HG03432 (cell line): Measurements from ENCODE around the gene SRC.
A peak's percentile ranks its signal among the peaks of the same experiment; 100 is the strongest.

Experiments used
- ATAC-seq: cut with Tn5 transposase; IDR thresholded peaks from one replicate; pipeline ENCODE4 v1.9.1; 2021; ENCODE audit warnings: mild to moderate bottlenecking, moderate library complexity; ENCODE audit not compliant: unreplicated experiment

Gene SRC

GRCh38 chr20:37345339-37346235 lies at the start of gene SRC:
SRC (plus strand) TSS chr20:37346140; CDS start chr20:37384154, 38,014 bp downstream.
- peak; percentile 45 for ATAC-seq

DNA sequence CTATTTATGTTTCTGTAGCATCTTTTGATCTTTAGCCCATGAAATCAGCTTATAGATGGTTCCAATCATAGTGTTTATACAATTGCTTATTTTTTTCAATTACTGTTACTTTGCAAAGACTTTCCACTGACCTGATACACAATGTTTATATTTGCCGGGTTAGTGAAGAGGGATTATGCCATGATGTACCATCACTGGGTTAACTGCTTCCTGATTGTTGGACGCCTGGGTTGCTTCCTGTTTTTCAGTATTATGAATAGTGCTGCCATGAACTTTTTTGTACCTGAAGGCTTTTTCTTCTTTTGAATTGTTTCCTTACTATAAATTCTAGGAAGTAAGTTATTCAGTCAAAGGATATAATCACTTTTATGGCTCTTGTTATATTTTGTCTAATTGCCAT lies 49.6 kb upstream of the SRC start:
- ATAC-seq, result no peak

DNA sequence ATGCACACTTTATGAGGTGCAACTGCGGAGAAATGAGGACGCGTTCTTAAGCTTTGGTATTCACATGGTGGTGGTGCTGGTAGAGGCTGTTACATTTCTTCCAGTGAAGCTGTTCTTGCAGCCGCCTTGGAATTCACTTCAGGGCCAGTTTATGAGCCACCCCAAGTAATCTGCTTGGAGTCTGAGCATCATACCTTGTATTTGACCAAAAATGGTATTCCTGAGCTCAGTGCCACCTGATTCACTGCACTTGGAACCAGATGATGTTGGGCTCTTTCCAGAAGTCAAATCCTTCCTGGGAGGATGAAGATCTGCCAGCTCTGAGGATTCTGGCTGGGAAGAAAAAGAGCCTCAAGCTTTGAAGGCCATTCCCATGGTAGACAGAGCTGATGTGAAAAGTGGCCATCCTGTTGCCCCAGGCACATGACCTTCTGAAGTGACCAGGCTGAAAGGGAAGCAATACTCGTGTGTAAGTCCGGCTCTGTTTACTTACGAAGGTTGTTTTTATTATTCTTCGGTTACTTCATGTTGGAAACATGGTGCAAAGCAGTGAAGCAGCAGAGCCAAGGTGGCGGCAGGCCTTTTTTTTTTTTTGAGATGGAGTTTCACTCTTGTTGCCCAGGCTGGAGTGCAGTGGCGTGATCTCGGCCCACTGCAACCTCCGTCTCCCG lies 48.7 kb upstream of the SRC start:
- no peak for ATAC-seq

DNA sequence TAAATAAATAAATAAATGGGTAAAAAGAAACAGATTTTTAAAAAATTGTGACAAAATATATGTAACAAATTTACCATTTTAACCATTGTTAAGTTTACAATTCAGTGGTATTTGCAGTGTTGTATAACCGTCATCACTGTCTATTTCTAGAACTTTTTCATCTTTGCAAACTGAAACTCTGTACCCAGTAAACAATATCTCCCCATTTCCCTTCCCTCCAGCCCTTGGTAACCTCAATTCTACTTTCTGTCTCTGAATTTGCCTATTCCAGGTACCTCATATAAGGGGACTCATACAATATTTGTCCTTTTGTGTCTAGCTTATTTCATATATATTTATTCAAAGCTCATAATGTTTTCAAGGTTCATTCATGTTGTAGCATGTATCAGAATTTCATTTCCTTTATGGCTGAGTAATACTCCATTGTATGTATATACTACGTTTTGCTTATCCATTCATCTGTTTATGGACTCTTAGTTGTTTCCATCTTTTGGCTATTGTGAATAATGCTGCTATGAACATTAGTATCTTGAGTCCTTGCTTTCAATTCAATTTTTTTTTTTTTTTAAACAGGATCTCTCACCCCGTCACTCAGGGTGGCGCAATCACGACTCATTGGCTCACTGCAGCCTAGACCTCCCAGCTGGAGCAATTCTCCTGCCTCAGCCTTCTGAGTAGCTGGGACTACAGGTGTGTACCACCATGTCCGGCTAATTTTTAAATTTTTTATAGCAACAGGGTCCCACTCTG lies 47.6 kb upstream of the SRC start:
- no peak for ATAC-seq

- no peak for ATAC-seq
These were observed 46.0 kb upstream of the SRC start for GRCh38 chr20:37299718-37300528.

DNA sequence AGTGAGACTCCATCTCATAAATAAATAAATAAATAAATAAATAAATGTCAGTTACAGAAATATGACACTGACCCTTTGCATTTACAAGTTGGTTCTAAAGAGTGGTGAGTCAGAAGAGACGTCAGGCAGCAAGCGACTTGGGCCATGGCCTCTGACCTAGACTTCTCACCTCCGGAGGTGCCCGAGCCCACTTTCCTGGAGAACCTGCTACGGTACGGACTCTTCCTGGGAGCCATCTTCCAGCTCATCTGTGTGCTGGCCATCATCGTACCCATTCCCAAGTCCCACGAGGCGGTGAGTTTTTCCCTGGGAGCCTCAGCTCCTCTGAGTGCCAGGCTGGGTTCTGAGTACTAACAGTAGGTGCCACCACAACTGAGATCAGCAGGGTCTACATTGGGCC lies 44.8 kb upstream of the SRC start:
- no peak for ATAC-seq

- ATAC-seq, result no peak
These were observed 44.4 kb upstream of the SRC start for GRCh38 chr20:37301558-37301957.

DNA sequence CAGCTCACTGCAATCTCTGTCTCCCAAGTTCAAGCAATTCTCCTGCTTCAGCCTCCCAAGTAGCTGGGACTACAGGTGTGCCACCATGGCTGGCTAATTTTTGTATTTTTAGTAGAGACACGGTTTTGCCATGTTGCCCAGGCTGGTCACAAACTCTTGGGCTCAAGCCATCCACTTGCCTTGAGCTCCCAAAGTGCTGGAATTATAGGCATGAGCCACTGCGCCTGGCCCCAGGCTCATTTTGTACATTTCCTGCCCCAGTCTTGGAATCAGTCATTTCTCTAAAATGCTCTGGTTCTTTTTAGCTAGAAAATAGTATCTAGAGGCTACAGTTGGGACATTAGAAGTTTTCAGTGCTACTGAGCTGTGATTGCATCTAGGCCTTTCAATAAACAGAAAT lies 43.0 kb upstream of the SRC start:
- no peak for ATAC-seq

GRCh38 chr20:37303637-37304036 lies 42.3 kb upstream of the SRC start:
- no peak for ATAC-seq

DNA sequence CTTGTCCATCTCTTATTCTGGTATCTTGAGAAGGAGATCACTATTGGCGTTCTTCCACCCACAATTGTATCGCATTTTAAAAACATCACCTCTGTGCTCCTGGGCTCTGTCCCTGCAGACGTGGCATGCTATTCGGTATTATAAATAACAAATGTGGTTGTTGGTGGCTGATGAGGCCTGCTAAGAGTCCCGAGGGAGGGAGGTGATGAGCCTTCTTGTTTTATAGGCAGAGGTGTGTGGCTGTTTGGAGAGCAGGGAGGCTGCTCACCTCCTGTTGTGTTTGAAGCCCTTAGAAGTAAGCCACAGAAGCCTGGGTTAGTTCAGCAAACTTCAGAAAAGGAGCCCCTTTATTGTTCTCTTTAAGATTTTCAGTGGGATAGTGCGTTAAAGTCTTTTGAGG lies 40.9 kb upstream of the SRC start:
- no peak for ATAC-seq

DNA sequence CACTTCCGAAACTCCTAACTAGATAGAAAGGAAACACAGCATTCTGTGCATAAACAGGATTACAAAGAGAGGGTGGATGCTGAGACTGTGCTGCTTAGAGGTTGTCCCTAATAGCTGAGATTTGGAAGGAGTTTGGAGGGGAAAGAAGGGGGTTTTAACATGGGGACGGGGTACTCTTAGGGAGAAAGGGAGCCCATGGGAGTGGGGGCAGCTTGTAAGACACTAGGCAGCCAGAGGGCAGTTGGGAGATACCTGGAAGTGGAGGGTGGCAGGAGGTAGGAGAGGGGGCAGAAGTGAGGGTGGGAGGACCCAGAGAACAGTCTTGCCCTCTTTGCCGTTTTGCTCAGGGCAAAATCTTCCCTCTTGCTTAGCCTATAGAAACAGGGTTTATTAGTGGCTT lies 40.1 kb upstream of the SRC start:
- ATAC-seq, result no peak

DNA sequence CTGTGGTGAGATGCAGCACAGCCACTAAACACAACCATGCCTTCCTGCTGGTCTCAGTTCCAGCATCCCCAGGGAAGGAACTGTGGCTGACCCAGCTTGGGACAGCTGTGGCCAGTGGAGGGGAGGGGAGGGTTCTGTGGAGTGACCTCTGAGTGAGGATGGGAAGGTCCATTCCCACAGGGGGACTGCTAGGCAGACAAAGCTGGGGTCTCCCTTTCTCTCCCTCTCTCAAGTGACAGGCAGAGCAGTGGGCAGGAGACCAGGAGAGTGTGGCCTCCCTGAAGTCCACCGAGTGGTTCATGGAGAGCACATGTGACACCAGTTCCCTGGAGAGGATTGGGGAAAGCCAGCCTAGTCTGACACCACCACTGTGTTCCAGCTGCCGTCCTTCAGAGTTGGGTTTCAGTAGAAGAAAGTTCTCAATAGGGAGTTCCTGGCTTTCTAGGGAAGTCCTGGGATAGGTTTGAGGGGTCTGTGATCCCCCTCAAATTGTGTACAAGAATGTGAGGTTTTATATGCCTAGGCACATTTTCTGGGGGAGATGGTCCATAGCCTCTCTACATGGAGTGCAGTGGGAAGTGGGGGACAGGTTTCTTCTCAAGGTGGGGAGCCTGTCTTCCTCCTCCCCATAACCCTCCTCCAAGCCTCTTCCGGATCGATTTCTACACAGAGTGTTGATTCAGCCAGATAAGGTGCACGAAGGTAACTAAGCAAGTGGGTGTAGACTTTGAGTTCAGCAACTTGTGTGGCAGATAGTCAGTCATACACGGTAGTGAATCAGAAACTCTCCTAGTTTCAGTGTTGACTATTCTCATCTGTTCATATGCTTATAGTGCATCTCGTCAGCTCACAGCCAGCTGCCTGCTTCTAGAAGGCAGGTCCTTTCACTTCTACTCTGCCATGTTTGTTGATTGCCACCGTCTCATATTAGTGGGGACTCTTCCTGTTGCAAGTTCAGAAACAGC lies 37.6 kb upstream of the SRC start:
- peak; percentile 90 for ATAC-seq

- no peak for ATAC-seq
These were observed 36.6 kb upstream of the SRC start for GRCh38 chr20:37309290-37309689.

DNA sequence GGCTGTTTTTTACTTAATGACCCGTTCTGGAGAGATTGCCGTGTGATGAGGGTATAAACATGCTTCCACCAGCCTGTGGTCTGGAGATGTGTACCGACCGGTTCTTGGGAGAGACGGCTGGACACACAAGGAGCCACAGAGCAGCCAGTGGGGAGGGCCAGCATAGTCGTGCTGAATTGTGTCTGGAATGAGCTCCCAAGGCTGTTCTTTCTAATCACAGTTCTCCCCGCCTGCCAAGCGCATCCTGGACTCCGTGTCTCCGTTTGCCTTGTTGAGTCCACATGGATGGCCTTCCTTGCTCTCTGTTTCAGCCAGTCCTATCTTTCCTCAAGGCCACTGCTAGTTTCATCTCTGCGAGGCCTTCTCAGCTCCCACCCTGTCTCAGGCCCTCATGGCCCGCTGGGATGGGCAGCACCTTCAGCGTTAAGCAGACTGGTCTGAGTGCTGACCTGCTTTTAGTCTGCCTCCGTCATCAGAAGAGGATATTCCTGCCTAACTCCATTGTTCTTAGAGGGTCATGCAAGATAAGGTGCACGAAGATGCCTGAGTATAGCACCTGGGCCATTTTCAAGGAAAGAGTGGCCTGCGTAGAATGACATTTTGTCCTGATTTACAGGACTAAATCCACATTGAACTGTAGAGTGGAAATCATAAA lies 35.9 kb upstream of the SRC start:
- ATAC-seq, result no peak

DNA sequence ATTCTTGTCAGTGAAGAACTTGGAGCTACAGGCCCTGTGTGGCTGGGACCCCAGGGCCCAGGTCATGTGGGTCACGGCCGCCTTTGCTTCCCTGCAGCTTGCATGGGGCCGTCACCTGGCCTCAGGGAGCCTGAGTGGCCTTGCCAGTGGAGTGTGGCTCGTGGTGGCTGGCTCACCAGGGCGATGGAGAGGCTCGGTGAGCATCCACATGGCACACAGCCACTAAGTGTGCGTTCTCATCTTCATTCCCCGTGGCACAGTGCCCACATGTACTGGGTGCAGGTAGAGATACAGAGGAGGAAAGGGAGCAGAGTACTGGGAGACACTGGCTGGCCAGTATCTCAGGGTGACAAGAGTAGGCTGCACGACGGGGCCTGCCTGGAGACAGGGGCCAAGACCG lies 35.0 kb upstream of the SRC start:
- no peak for ATAC-seq

- no peak for ATAC-seq
These were observed 34.1 kb upstream of the SRC start for GRCh38 chr20:37311710-37312355.

- no peak for ATAC-seq
These were observed 32.3 kb upstream of the SRC start for GRCh38 chr20:37313546-37314091.

GRCh38 chr20:37314099-37314498 lies 31.8 kb upstream of the SRC start:
- ATAC-seq, result no peak
